Astrocyte (in vitro differentiated cells and primary cell): ENCODE data around the gene IL1RAPL2.

ENCODE experiments used
- CTCF ChIP-seq: IDR thresholded peaks from 2 replicates; pipeline ENCODE4 v1.5.1; 2011; ENCODE audit warnings: low read depth, mild to moderate bottlenecking, inconsistent platforms, low read length, moderate library complexity; ENCODE audit not compliant: insufficient read depth
- EZH2 ChIP-seq: IDR thresholded peaks from 2 replicates; pipeline ENCODE4 v1.6.1; 2012; ENCODE audit warnings: mild to moderate bottlenecking, low read length, inconsistent platforms; ENCODE audit not compliant: insufficient read depth

DNA sequence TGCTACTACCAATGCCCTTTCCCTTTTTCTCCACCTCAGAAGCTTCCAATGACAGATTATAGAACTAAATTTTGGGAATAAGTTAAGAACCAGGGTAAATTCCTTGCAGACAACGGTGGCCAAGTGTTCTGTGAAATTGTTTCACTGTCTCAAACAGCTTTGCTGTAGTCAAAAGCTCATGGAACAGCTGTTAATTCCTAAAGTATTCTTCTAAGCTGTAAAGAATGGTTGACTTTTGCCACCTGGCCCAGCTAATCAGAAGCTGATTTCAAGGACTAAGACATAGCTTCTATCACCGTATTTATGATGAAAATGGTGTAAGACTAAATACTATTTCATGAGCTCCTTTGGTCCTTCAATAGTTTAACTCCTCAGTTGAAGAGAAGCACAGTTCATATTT lies 297.5 kb downstream of the IL1RAPL2 start:
- TF ChIP-seq CTCF (no peak), EZH2 (no peak)
